ENCODE measurements around the gene MUSTN1.

Gene MUSTN1

GRCh38 chr3:52809662-52810377 is 25.0 kb downstream of the MUSTN1 start:
- TF ChIP-seq, protein P1, sequence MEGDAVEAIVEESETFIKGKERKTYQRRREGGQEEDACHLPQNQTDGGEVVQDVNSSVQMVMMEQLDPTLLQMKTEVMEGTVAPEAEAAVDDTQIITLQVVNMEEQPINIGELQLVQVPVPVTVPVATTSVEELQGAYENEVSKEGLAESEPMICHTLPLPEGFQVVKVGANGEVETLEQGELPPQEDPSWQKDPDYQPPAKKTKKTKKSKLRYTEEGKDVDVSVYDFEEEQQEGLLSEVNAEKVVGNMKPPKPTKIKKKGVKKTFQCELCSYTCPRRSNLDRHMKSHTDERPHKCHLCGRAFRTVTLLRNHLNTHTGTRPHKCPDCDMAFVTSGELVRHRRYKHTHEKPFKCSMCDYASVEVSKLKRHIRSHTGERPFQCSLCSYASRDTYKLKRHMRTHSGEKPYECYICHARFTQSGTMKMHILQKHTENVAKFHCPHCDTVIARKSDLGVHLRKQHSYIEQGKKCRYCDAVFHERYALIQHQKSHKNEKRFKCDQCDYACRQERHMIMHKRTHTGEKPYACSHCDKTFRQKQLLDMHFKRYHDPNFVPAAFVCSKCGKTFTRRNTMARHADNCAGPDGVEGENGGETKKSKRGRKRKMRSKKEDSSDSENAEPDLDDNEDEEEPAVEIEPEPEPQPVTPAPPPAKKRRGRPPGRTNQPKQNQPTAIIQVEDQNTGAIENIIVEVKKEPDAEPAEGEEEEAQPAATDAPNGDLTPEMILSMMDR (IDR thresholded peaks at IDR 0.05), result no peak
- no peak for TF ChIP-seq ZFX (IDR thresholded peaks at IDR 0.05; ENCODE audit: borderline replicate concordance)
- H3K27ac ChIP-seq, result no peak overlapping the region

GRCh38 chr3:52809149-52809548 is 25.7 kb downstream of the MUSTN1 start:
- TF ChIP-seq, protein P1 (IDR thresholded peaks at IDR 0.05), result no peak
- TF ChIP-seq ZFX (IDR thresholded peaks at IDR 0.05; ENCODE audit: borderline replicate concordance), result no peak
- H3K27ac ChIP-seq, result no peak overlapping the region

- TF ChIP-seq ZFX (IDR thresholded peaks at IDR 0.05; ENCODE audit: borderline replicate concordance), result no peak
- TF ChIP-seq, protein P1 (IDR thresholded peaks at IDR 0.05), result no peak
Measured at GRCh38 chr3:52805270-52806039, 29.4 kb downstream of the MUSTN1 start.

DNA sequence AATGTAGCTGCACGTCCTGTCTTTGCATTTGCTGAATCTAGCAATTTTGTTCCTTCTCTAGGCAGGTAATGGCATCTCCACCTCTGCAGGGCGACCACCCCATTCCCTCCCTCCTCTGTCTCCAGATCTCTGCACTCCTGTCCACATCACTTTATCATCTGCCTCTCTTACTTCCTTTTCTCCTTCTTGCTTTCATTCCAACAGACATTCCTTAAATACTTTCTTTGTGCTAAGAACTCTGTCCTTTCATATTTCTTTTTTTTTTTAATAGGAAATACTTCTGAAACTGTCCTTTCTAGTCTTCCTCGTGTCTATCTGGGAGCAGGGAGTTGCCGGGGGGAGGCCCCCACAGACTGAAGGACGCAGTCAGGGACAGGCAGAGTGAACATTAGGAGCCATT is 33.0 kb downstream of the MUSTN1 start:
- TF ChIP-seq ZFX (IDR thresholded peaks at IDR 0.05; ENCODE audit: borderline replicate concordance), result no peak
- TF ChIP-seq, protein P1 (IDR thresholded peaks at IDR 0.05), result no peak
- no peak overlapping the region for H3K27ac ChIP-seq

More at GRCh38 chr3:52805270-52806039, 29.4 kb downstream of the MUSTN1 start:
- no peak overlapping the region for H3K27ac ChIP-seq

DNA sequence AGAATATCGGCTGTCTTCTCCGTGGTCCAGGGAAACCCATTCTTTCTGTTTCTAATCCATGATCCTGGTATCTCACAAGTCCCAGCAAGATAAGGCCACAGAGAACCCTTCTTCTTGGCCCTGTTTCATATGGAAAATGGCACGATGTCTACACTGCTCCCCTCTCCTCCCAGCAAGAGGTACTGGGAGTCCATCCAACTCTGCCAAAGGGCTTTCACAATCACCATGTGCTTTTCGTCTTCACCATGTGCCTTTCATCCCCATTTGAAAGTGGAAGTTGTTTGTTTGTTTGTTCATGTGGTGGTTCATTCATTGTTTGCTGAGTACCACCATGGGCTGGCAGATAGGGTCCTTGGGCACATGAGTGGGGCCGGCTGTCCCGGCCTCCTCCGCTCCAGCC is 34.7 kb downstream of the MUSTN1 start:
- no peak for TF ChIP-seq ZFX (IDR thresholded peaks at IDR 0.05; ENCODE audit: borderline replicate concordance)
- TF ChIP-seq, protein P1 (IDR thresholded peaks at IDR 0.05), result no peak
- H3K27ac ChIP-seq, result no peak overlapping the region

GRCh38 chr3:52798978-52799476 is 35.8 kb downstream of the MUSTN1 start:
- TF ChIP-seq ZFX (IDR thresholded peaks at IDR 0.05; ENCODE audit: borderline replicate concordance), result no peak
- TF ChIP-seq, protein P1 (IDR thresholded peaks at IDR 0.05), result peak; percentile 82
- H3K27ac ChIP-seq, result no peak overlapping the region
